ENCODE data around the gene MED14. TPM values are rescaled to one million over a fixed set of nuclear protein-coding genes. Genes with fewer than 3 reads are reported as not detected.

Gene MED14
- total and polyA plus RNA-seq, 3 donors from 2014 or later, result 13.2 to 19.1 (median 16.7) TPM

DNA sequence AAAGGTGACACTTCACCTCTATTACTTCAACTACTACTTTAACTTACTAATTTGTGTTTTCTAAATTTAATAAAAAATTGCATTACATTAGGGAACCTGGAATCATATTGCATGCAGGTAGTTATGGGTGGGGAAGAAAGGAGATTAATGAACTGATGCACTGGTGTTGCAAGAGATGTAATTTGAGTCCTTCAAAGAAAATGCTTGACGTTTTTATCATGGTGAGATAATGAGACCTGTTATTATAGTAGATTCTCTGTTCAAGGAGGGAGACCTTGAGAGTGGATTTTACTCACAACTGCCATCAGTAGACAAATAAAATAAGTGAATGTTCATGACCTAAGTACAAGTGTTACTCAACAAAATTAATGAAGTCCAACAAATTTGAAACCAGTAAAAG is 26.4 kb upstream of the MED14 start:
- no peak for DNase-seq
- WGBS, 2 donors, result 50 to 91% methylated on average over 1 of the region's 1 CpG
- intact Hi-C loops (cut with DNase I; ENCODE audit: low total_unique reads), result no loop called here
- TF ChIP-seq, protein P1, sequence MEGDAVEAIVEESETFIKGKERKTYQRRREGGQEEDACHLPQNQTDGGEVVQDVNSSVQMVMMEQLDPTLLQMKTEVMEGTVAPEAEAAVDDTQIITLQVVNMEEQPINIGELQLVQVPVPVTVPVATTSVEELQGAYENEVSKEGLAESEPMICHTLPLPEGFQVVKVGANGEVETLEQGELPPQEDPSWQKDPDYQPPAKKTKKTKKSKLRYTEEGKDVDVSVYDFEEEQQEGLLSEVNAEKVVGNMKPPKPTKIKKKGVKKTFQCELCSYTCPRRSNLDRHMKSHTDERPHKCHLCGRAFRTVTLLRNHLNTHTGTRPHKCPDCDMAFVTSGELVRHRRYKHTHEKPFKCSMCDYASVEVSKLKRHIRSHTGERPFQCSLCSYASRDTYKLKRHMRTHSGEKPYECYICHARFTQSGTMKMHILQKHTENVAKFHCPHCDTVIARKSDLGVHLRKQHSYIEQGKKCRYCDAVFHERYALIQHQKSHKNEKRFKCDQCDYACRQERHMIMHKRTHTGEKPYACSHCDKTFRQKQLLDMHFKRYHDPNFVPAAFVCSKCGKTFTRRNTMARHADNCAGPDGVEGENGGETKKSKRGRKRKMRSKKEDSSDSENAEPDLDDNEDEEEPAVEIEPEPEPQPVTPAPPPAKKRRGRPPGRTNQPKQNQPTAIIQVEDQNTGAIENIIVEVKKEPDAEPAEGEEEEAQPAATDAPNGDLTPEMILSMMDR (IDR thresholded peaks at IDR 0.05), result no peak
- TF ChIP-seq POLR2A (IDR thresholded peaks at IDR 0.05), result no peak
- Histone ChIP-seq H3K9me3 (no peaks in the 10 kb centered on the region), H3K27ac (no peak overlapping the region), H3K27me3 (no peaks in the 10 kb centered on the region), H3K4me3 (no peak overlapping the region), H3K4me1 (no peaks in the 10 kb centered on the region), H3K36me3 (ENCODE audit: low read depth, missing control alignments) (no peaks in the 10 kb centered on the region)

DNA sequence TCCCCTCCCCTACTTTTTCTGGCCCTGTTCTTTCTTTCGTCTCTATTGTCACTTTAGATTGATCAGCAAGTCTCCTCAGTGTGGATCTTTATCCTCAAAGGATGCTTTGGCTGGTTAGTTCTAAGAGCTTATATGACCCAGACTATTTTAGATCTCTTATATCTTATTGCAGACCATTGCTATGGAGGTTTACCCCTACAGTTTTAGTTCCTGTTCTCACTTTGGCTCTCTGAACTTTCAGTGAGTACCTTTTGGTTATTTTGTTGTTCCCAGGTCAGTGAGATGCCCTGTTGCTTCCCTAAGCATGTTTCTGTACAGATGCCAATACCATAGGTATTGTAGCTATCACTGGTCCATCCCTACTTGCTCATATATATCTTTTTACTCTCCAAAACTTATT is 24.0 kb upstream of the MED14 start:
- Histone ChIP-seq H3K27ac (no peak overlapping the region), H3K4me3 (no peak overlapping the region), H3K36me3 (ENCODE audit: low read depth, missing control alignments) (no peaks in the 10 kb centered on the region), H3K4me1 (no peaks in the 10 kb centered on the region), H3K9me3 (no peaks in the 10 kb centered on the region), H3K27me3 (no peaks in the 10 kb centered on the region)
- TF ChIP-seq POLR2A (IDR thresholded peaks at IDR 0.05), result no peak
- TF ChIP-seq, protein P1 (IDR thresholded peaks at IDR 0.05), result no peak
- intact Hi-C loops (cut with DNase I; ENCODE audit: low total_unique reads), result no loop called here
- WGBS, 2 donors, result 86 to 100% methylated on average over 1 of the region's 1 CpG
- DNase-seq, result no peak

DNA sequence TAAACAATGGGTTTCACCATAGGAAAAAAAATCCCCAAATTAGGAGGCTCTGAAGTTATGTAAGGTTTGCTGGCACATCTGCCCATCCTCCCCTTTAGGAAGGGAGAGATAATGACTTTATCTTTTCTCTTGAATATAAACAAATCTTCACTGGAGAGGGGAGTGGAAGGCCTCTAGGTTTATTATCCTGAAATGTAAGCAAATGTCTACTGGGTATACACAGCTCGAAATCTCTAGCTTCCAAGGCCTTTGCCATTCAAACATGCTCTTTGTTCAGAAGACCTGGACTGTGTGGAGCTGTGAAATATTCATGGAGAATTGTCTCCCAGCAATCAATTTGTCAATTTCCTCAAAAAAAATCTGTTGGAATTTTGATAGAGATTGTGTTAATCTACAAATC is 21.7 kb upstream of the MED14 start:
- no peaks in the 10 kb centered on the region for H3K4me1 ChIP-seq
- no peak for DNase-seq
- no peak overlapping the region for H3K4me3 ChIP-seq
- H3K27ac ChIP-seq, result no peak overlapping the region
- H3K36me3 ChIP-seq (ENCODE audit: low read depth, missing control alignments), result no peaks in the 10 kb centered on the region
- intact Hi-C loops (cut with DNase I; ENCODE audit: low total_unique reads), result no loop called here
- 75% methylated on average over 1 of the region's 1 CpG; no CpG with 5 or more reads in 1 of the 2 donors for WGBS, 2 donors
- H3K9me3 ChIP-seq, result no peaks in the 10 kb centered on the region
- TF ChIP-seq, protein P1 (IDR thresholded peaks at IDR 0.05), result no peak
- no peak for TF ChIP-seq POLR2A (IDR thresholded peaks at IDR 0.05)
- no peaks in the 10 kb centered on the region for H3K27me3 ChIP-seq

DNA sequence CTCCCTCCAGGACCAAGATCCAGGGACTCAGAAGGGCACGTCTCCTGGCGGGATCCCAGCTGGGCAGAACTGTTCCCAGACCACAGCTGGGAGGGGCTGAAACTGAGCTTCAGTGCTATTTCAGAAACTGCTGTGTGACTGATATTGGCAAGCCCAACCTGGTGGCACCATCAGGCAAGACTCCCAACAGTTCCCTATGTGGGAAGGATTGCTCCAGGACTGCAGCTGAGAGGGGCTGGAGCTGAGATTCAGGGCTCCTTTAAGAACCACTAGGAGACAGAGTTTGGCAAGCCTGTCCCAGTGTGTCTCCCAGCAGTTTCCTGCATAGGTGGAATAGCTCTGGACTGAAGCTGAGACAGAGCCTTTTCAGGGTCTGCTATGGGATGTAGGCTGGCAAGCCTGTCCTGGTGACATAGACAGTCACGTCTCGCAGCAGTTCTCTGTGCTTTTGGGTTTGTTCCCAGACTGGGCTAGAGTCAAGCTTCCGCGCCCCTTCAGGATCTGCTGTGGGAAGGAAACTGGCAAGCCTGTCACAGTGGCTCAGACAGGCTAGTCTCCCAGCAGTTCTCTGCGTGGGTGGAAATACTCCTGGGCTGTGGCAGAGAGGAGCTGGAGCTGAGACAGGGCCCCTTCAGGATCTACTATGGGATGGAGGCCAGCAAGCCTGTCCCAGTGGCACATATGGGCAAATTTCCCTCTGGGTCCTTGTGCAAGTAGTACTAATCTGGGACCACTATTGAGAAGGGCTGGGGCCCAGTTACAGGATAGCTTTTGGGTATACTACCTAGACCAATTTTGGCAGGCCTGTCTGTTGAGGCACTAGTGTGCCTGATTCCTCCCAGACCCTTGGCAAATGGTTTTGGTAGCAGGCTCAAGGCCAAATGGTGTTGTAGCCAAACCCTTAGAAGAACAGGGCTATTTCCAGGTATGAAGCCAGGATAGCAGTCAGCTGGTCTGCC is 20.2 kb upstream of the MED14 start:
- TF ChIP-seq, protein P1 (IDR thresholded peaks at IDR 0.05), result no peak
- no peak for TF ChIP-seq POLR2A (IDR thresholded peaks at IDR 0.05)
- no peaks in the 10 kb centered on the region for H3K9me3 ChIP-seq
- no peak overlapping the region for H3K27ac ChIP-seq
- no peaks in the 10 kb centered on the region for H3K27me3 ChIP-seq
- no peak overlapping the region for H3K4me3 ChIP-seq
- DNase-seq, result no peak
- intact Hi-C loops (cut with DNase I; ENCODE audit: low total_unique reads), result no loop called here
- 20 to 68% methylated on average over 1 to 5 of the region's 7 CpGs for WGBS, 2 donors
- no peaks in the 10 kb centered on the region for H3K4me1 ChIP-seq
- no peaks in the 10 kb centered on the region for H3K36me3 ChIP-seq (ENCODE audit: low read depth, missing control alignments)

Data from testis (tissue), 3 donors.